ENCODE measurements around the gene ATOH8.

ATOH8 gene

DNA sequence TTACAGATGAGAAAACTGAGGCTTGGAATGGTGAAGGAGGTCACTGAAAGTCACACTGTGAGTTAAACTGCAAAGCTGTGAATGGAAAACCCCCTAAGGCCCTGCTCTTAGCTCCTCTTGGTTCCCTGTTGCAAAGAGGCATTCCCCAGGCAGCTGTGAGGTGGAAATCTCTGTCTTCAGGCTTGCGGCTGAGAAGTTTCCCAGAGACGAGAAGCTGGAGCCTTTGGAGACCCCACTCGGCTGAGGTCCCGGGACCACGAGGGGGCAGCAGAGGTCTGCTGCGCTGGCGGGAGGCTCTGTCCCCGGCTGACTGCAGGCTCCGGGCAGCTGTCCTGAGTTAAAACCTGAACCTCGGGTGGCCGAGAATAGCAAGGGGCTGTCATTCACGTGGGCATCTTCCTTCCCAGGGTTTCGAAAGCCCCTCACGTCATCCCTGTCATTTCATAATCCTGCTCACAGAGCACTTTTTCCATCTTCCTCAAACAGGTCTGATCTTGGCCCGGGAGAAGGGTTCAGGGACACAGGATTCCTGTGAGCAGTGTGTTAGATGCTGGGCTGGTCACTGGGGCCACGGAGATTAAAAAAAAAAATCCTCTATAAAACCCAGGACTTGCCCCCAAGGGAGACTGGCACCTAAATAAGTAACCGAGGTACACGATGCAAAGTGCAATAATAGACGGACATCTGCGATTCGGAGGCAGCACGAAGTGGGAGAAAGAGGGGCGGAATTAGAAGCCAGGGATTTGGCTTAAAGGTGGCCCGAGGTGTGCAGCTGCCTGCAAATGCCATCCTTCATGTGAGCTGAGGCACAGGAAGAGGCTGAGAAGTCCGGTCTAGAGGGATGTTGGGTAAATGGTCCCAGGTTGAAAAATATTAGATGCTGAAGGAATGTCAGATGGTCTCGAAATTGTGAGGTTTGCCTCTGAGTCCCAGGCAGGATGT is 24.6 kb upstream of the ATOH8 start:
- TF ChIP-seq, protein P1, sequence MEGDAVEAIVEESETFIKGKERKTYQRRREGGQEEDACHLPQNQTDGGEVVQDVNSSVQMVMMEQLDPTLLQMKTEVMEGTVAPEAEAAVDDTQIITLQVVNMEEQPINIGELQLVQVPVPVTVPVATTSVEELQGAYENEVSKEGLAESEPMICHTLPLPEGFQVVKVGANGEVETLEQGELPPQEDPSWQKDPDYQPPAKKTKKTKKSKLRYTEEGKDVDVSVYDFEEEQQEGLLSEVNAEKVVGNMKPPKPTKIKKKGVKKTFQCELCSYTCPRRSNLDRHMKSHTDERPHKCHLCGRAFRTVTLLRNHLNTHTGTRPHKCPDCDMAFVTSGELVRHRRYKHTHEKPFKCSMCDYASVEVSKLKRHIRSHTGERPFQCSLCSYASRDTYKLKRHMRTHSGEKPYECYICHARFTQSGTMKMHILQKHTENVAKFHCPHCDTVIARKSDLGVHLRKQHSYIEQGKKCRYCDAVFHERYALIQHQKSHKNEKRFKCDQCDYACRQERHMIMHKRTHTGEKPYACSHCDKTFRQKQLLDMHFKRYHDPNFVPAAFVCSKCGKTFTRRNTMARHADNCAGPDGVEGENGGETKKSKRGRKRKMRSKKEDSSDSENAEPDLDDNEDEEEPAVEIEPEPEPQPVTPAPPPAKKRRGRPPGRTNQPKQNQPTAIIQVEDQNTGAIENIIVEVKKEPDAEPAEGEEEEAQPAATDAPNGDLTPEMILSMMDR (IDR thresholded peaks at IDR 0.05): peak; percentile 87

DNA sequence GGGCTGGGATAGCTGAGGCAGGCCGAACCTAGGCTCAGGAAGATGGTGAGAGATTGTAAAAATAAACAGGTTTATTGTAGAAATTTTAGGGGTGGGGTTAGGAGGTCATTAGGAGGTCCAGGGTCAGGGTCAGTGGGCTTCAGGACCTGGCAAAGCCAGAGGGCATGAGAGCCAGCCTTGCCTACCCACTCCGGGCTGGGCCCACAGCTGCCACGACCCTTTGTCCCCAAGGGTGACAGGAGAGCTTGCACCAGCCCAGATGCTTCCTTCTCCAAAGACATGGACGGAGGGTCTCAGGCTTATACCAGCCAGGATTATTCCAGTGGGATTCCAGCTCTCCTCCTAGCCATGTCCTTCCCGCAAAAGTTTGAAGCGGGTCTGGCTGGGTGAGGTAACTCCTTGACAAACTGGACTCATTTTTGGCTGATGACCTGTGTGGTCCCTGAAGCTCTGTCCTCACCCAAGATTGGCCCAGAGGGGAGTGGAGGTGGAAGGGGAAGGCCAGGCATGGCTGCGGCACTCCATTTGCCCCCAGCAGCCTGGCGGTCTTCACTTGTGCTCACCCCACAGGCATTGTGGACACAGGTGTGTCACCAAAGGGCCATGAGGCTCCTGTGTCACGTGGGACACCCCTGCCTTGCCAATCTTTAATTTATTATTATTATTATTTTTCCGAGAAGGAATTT is 23.8 kb upstream of the ATOH8 start:
- TF ChIP-seq, protein P1 (IDR thresholded peaks at IDR 0.05): no peak

DNA sequence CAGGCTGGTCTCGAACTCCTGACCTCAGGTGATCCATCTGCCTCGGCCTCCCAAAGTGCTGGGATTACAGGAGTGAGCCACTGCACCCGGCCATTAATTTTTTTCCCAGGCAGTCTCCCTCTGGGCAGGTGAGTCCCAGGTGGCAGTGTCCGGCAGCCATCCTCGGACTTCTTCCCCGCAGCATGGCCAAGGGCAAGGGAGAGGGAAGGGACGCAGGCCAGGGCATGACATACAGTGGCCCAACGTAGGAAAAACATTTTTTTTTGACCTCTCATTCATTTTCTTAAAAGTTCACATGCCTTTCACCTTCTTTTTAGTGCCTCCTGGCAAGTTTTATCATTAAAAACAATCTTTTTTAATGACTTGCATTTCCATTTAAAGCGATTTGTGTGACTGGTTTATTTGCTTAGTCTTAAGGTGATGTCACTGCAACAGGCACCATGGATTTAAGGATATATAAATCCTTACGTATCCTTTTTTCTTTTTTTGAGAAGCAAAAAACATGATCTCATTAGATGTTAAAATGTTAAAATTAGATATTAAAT is 23.0 kb upstream of the ATOH8 start:
- TF ChIP-seq, protein P1 (IDR thresholded peaks at IDR 0.05): no peak

DNA sequence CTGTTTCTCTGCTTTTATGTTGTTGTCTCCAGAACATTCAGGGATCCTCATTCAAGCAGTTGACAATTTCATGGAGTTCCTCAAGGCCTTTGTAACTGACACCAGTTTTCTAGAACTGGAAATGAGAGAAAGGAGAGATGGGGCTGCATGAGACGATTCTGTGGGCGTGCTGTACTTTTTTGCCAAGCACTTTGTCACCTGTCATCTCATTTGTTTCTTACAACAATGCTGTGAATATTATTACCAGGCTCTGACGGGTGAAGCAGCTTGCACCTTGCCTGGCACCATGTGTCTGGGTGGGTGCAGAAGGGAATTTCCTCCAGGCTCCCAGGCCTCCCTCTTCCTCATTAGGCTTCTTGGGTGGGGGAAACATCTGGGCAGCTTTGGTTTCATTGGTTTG is 22.2 kb upstream of the ATOH8 start:
- TF ChIP-seq, protein P1 (IDR thresholded peaks at IDR 0.05): no peak

DNA sequence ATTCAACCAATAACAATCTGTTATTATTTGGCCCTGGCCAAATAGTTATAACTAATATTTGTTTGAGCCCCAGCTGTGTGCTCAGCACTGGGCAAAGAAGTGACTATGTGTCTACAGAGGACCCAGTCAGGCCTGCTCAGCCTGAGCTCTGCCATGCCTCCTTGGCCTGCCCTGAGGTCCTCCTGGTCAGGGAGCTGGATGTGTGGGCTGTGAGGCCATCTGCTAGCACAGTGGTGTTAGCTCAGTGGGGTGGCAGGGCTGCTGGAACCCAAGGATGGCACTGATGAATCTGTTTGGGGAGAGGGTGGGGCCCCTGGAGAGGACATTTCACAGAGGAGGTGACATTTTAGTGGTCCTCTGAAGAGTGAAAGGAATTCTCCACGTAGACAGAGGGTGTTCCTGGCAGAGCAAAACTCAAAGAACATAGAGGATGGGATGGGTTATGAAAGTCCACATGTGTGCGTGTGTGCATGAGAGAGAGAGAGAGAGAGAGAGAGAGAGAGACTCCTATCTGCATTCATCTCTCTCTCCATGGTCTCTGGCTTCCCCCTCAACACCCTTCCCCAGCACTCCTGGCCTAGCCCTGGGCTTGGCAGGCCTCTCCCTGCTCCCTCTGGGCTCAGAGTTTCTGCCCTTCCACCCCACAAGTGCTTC is 21.2 kb upstream of the ATOH8 start:
- TF ChIP-seq, protein P1 (IDR thresholded peaks at IDR 0.05): no peak

DNA sequence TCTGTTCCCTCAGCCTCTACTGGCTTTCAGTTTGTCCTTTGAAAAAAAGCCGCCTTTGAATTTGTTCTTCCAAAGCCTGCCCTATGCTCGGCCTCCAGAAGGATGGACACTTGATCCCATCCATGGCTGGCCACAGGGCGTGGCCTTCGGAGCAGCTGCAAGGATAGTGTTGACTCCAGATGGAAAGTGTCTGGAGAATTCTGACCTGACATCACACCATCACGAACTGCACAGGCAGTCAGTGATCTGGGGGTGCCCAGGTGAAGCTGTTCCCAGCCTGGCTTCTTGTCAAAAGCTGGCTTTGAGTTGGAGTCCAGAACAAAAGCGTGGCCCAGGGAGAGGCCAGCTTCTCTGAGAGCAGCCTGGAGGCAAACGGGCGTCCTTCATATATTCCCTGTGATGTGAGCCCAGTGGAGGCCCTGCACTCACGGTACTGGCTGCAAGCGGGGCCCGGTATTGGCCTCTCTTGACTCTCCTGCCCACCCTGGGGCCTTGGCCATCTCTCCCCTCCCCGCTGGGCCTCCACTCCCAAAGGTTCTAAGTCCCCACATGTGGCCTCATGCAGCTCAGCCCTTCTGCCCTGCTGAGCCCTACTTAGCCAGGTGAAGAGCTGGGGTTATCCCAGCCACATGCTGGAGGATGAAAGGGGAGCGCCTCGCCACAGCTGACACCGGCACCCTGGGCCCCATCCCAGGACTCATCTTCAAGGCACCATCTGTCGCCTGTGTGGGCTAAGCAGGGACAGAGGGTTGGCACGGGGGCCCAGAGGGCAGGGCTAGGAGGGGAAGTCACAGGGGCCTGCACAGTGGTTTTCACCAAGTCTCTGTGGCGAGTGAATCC is 20.4 kb upstream of the ATOH8 start:
- TF ChIP-seq, protein P1 (IDR thresholded peaks at IDR 0.05): no peak
